Suprapubic skin (tissue), 4 donors: ENCODE data around the gene STK36. TPM values are rescaled to one million over a fixed set of nuclear protein-coding genes. Genes with fewer than 3 reads are reported as not detected.

ENCODE experiments used
- DNase-seq, 2 donors: peaks; one replicate each; pipeline ENCODE4 v3.0.0-alpha.2; 2019; ENCODE audit warnings: low spot score in 2 of 2
- H3K27ac ChIP-seq: fragments of 200-600 bp; sonication (generic); one replicate; pipeline ENCODE4 v1.5.1; 2019
- H3K27me3 ChIP-seq: fragments of 200-600 bp; sonication (generic); one replicate; pipeline ENCODE4 v1.5.1; 2019
- H3K36me3 ChIP-seq: fragments of 200-600 bp; sonication (generic); one replicate; pipeline ENCODE4 v1.5.1; 2019
- H3K4me1 ChIP-seq: fragments of 200-600 bp; sonication (generic); one replicate; pipeline ENCODE4 v1.5.1; 2019
- H3K4me3 ChIP-seq: fragments of 200-600 bp; sonication (generic); one replicate; pipeline ENCODE4 v1.5.1; 2019; ENCODE audit warnings: mild to moderate bottlenecking
- H3K9me3 ChIP-seq: fragments of 200-600 bp; sonication (generic); one replicate; pipeline ENCODE4 v1.5.1; 2019
- CTCF ChIP-seq, 2 donors: fragments of 200-600 bp in 1 of 2; fragments of 450-650 bp in 1 of 2; sonication (generic) in 1 of 2; IDR thresholded peaks; one replicate each; pipeline ENCODE4 v1.5.1; 2016 to 2019; ENCODE audit warnings: antibody characterized with exemption in 2 of 2, mild to moderate bottlenecking in 1 of 2, moderate library complexity in 1 of 2
- EP300 ChIP-seq: sonication (generic); formaldehyde crosslinking; IDR thresholded peaks from one replicate; pipeline ENCODE4 v1.6.1; 2017; ENCODE audit warnings: antibody characterized with exemption
- POLR2A ChIP-seq, 2 donors: fragments of 450-650 bp; IDR thresholded peaks; one replicate each; pipeline ENCODE4 v1.6.1; 2017; ENCODE audit warnings: antibody characterized with exemption in 2 of 2, mild to moderate bottlenecking in 2 of 2, moderate library complexity in 2 of 2
- POLR2AphosphoS5 ChIP-seq, 3 donors: sonication (generic); formaldehyde crosslinking; IDR thresholded peaks; one replicate each; pipeline ENCODE4 v1.6.1; 2017; ENCODE audit warnings: antibody characterized with exemption in 3 of 3
- WGBS: methylation state at CpG from one replicate; pipeline ENCODE4 v1.1.5; 2018; 5-methylcytosine and 5-hydroxymethylcytosine counted together
- total RNA-seq, 4 donors: library from RNA; depleted of rRNA; stranded (reverse); fragments of >200 nt; gene quantifications; one replicate each; pipeline ENCODE4 v1.1.0, GENCODE V29; 2016

Gene STK36
- total RNA-seq, 4 donors from 2014 or later: 20.7 to 43.4 (median 21.9) TPM

- no peak for DNase-seq
- Histone ChIP-seq H3K9me3 (no peaks in the 10 kb centered on the region), H3K27ac (no peak overlapping the region), H3K4me3 (no peak overlapping the region), H3K27me3 (no peaks in the 10 kb centered on the region), H3K36me3 (peaks cover 36% of the 10 kb centered on the region), H3K4me1 (peaks cover 42% of the 10 kb centered on the region)
- WGBS: 41% methylated on average over 2 of the region's 2 CpGs
- TF ChIP-seq EP300 (no peak), POLR2A (IDR thresholded peaks at IDR 0.05) (no peak), CTCF (IDR thresholded peaks at IDR 0.05) (no peak), POLR2AphosphoS5 (IDR thresholded peaks at IDR 0.05) (no peak)
These were observed 64.6 kb downstream of the STK36 start for GRCh38 chr2:218736531-218736930.

GRCh38 chr2:218743068-218743467 is 71.2 kb downstream of the STK36 start:
- Histone ChIP-seq H3K27ac (no peak overlapping the region), H3K36me3 (peaks cover 59% of the 10 kb centered on the region), H3K4me1 (peaks cover 10% of the 10 kb centered on the region), H3K27me3 (no peaks in the 10 kb centered on the region), H3K9me3 (no peaks in the 10 kb centered on the region), H3K4me3 (no peak overlapping the region)
- TF ChIP-seq EP300: no peak
- no peak for TF ChIP-seq POLR2AphosphoS5 (IDR thresholded peaks at IDR 0.05)
- no peak for TF ChIP-seq POLR2A (IDR thresholded peaks at IDR 0.05)
- no peak for TF ChIP-seq CTCF (IDR thresholded peaks at IDR 0.05)
- no peak for DNase-seq
- WGBS: 77% methylated on average over 6 of the region's 6 CpGs

- DNase-seq: no peak
These were observed 72.7 kb downstream of the STK36 start for GRCh38 chr2:218744615-218745014.

GRCh38 chr2:218745160-218745558 is 73.3 kb downstream of the STK36 start:
- Histone ChIP-seq H3K4me1 (peaks cover 8% of the 10 kb centered on the region), H3K27ac (peak overlapping the region; percentile 84), H3K36me3 (peaks cover 63% of the 10 kb centered on the region), H3K9me3 (no peaks in the 10 kb centered on the region), H3K27me3 (no peaks in the 10 kb centered on the region), H3K4me3 (no peak overlapping the region)
- DNase-seq: no peak
- WGBS: 54% methylated on average over 5 of the region's 5 CpGs
- no peak for TF ChIP-seq EP300
- TF ChIP-seq POLR2AphosphoS5 (IDR thresholded peaks at IDR 0.05): peak in 1 of 3 donors; percentile 19

More at GRCh38 chr2:218744615-218745014, 72.7 kb downstream of the STK36 start:
- H3K4me1 ChIP-seq: peaks cover 8% of the 10 kb centered on the region
- WGBS: 57% methylated on average over 3 of the region's 3 CpGs
- H3K4me3 ChIP-seq: no peak overlapping the region
- H3K36me3 ChIP-seq: peaks cover 60% of the 10 kb centered on the region
- H3K9me3 ChIP-seq: no peaks in the 10 kb centered on the region
- TF ChIP-seq POLR2AphosphoS5 (IDR thresholded peaks at IDR 0.05) (no peak), CTCF (IDR thresholded peaks at IDR 0.05) (no peak), EP300 (no peak), POLR2A (IDR thresholded peaks at IDR 0.05) (no peak)
- H3K27me3 ChIP-seq: no peaks in the 10 kb centered on the region
- peak overlapping the region; percentile 84 for H3K27ac ChIP-seq

- peaks cover 63% of the 10 kb centered on the region for H3K36me3 ChIP-seq
- DNase-seq: no peak
These were observed 73.9 kb downstream of the STK36 start for GRCh38 chr2:218745559-218746469.

GRCh38 chr2:218746470-218746795 is 74.5 kb downstream of the STK36 start:
- peaks cover 8% of the 10 kb centered on the region for H3K4me1 ChIP-seq
- no peaks in the 10 kb centered on the region for H3K9me3 ChIP-seq
- no peak for DNase-seq
- H3K27ac ChIP-seq: peak overlapping the region; percentile 72
- WGBS: 100% methylated on average over 1 of the region's 1 CpG
- TF ChIP-seq EP300 (no peak), CTCF (IDR thresholded peaks at IDR 0.05) (no peak), POLR2AphosphoS5 (IDR thresholded peaks at IDR 0.05) (no peak), POLR2A (IDR thresholded peaks at IDR 0.05) (no peak)
- H3K36me3 ChIP-seq: peaks cover 63% of the 10 kb centered on the region
- no peaks in the 10 kb centered on the region for H3K27me3 ChIP-seq
- H3K4me3 ChIP-seq: no peak overlapping the region

More at GRCh38 chr2:218745559-218746469, 73.9 kb downstream of the STK36 start:
- no peak for TF ChIP-seq EP300
- Histone ChIP-seq H3K27me3 (no peaks in the 10 kb centered on the region), H3K4me3 (no peak overlapping the region), H3K9me3 (no peaks in the 10 kb centered on the region), H3K27ac (peak overlapping the region; percentile 84), H3K4me1 (peaks cover 8% of the 10 kb centered on the region)
- WGBS: 73% methylated on average over 9 of the region's 10 CpGs
